ENCODE results near the gene CXCL6.

Gene CXCL6

GRCh38 chr4:73836373-73837279 is at the start of gene CXCL6:
TSS of gene CXCL6 (plus strand) at chr4:73836678. CDS start at chr4:73836751, 73 bp downstream.
- DNase-seq (ENCODE audit: low read depth in 2 of 2): no peak

GRCh38 chr4:73788411-73788810 is 48.1 kb upstream of the CXCL6 start:
- DNase-seq (ENCODE audit: low read depth in 2 of 2): no peak

- no peak for DNase-seq (ENCODE audit: low read depth in 2 of 2)
These were observed 37.6 kb upstream of the CXCL6 start for GRCh38 chr4:73798842-73799241.

GRCh38 chr4:73800206-73800605 is 36.3 kb upstream of the CXCL6 start:
- no peak for DNase-seq (ENCODE audit: low read depth in 2 of 2)

GRCh38 chr4:73801692-73802091 is 34.8 kb upstream of the CXCL6 start:
- DNase-seq (ENCODE audit: low read depth in 2 of 2): no peak

- DNase-seq (ENCODE audit: low read depth in 2 of 2): no peak
These were observed 33.3 kb upstream of the CXCL6 start for GRCh38 chr4:73803213-73803612.

GRCh38 chr4:73810191-73810590 is 26.3 kb upstream of the CXCL6 start:
- DNase-seq (ENCODE audit: low read depth in 2 of 2): no peak

- DNase-seq (ENCODE audit: low read depth in 2 of 2): no peak
These were observed 24.6 kb upstream of the CXCL6 start for GRCh38 chr4:73811841-73812240.

GRCh38 chr4:73814679-73815078 is 21.8 kb upstream of the CXCL6 start:
- DNase-seq (ENCODE audit: low read depth in 2 of 2): no peak

- no peak for DNase-seq (ENCODE audit: low read depth in 2 of 2)
These were observed 21.3 kb upstream of the CXCL6 start for GRCh38 chr4:73815145-73815544.

GRCh38 chr4:73816814-73817213 is 19.7 kb upstream of the CXCL6 start:
- no peak for DNase-seq (ENCODE audit: low read depth in 2 of 2)

GRCh38 chr4:73817341-73817740 is 19.1 kb upstream of the CXCL6 start:
- DNase-seq (ENCODE audit: low read depth in 2 of 2): no peak

GRCh38 chr4:73821325-73821724 is 15.2 kb upstream of the CXCL6 start:
- no peak for DNase-seq (ENCODE audit: low read depth in 2 of 2)

GRCh38 chr4:73822389-73822788 is 14.1 kb upstream of the CXCL6 start:
- DNase-seq (ENCODE audit: low read depth in 2 of 2): no peak

- DNase-seq (ENCODE audit: low read depth in 2 of 2): no peak
These were observed 13.5 kb upstream of the CXCL6 start for GRCh38 chr4:73822812-73823504.

GRCh38 chr4:73823760-73824159 is 12.7 kb upstream of the CXCL6 start:
- DNase-seq (ENCODE audit: low read depth in 2 of 2): no peak

GRCh38 chr4:73828956-73829355 is 7.5 kb upstream of the CXCL6 start:
- no peak for DNase-seq (ENCODE audit: low read depth in 2 of 2)

- DNase-seq (ENCODE audit: low read depth in 2 of 2): no peak
These were observed 4.9 kb upstream of the CXCL6 start for GRCh38 chr4:73831569-73831968.

- DNase-seq (ENCODE audit: low read depth in 2 of 2): no peak
These were observed 3.7 kb upstream of the CXCL6 start for GRCh38 chr4:73832651-73833237.

GRCh38 chr4:73839071-73839470 is 2.6 kb downstream of the CXCL6 start:
- no peak for DNase-seq (ENCODE audit: low read depth in 2 of 2)

GRCh38 chr4:73839715-73840114 is 3.2 kb downstream of the CXCL6 start:
- no peak for DNase-seq (ENCODE audit: low read depth in 2 of 2)

- DNase-seq (ENCODE audit: low read depth in 2 of 2): no peak
These were observed 4.9 kb downstream of the CXCL6 start for GRCh38 chr4:73841243-73841925.
